ENCODE results near the gene DTNBP1.
A peak's percentile ranks its signal among the peaks of the same experiment; 100 is the strongest.

Gene DTNBP1

GRCh38 chr6:15662326-15663129 lies at the start of gene DTNBP1:
Gene DTNBP1 (minus strand): TSS chr6:15663028. CDS start chr6:15662869, 159 bp downstream.
- peak; percentile 90 for DNase-seq (ENCODE audit: low spot score)

GRCh38 chr6:15709651-15710269 lies 46.9 kb upstream of the DTNBP1 start:
- no peak for DNase-seq (ENCODE audit: low spot score)

GRCh38 chr6:15708231-15708630 lies 45.4 kb upstream of the DTNBP1 start:
- no peak for DNase-seq (ENCODE audit: low spot score)

- no peak for DNase-seq (ENCODE audit: low spot score)
Observed at GRCh38 chr6:15705981-15706380, 43.2 kb upstream of the DTNBP1 start.

- no peak for DNase-seq (ENCODE audit: low spot score)
Observed at GRCh38 chr6:15698471-15698870, 35.6 kb upstream of the DTNBP1 start.

GRCh38 chr6:15697895-15698294 lies 35.1 kb upstream of the DTNBP1 start:
- DNase-seq (ENCODE audit: low spot score): no peak

GRCh38 chr6:15691250-15691869 lies 28.5 kb upstream of the DTNBP1 start:
- peak; percentile 85 for DNase-seq (ENCODE audit: low spot score)

- no peak for DNase-seq (ENCODE audit: low spot score)
Observed at GRCh38 chr6:15690510-15690909, 27.7 kb upstream of the DTNBP1 start.

GRCh38 chr6:15689586-15690482 lies 27.0 kb upstream of the DTNBP1 start:
- DNase-seq (ENCODE audit: low spot score): no peak

GRCh38 chr6:15685619-15686018 lies 22.8 kb upstream of the DTNBP1 start:
- DNase-seq (ENCODE audit: low spot score): no peak

GRCh38 chr6:15682965-15683822 lies 20.4 kb upstream of the DTNBP1 start:
- no peak for DNase-seq (ENCODE audit: low spot score)

- no peak for DNase-seq (ENCODE audit: low spot score)
Observed at GRCh38 chr6:15681946-15682345, 19.1 kb upstream of the DTNBP1 start.

- DNase-seq (ENCODE audit: low spot score): no peak
Observed at GRCh38 chr6:15678514-15678913, 15.7 kb upstream of the DTNBP1 start.

GRCh38 chr6:15677822-15678221 lies 15.0 kb upstream of the DTNBP1 start:
- DNase-seq (ENCODE audit: low spot score): no peak

GRCh38 chr6:15675536-15676220 lies 12.8 kb upstream of the DTNBP1 start:
- DNase-seq (ENCODE audit: low spot score): no peak

- no peak for DNase-seq (ENCODE audit: low spot score)
Observed at GRCh38 chr6:15674690-15675386, 12.0 kb upstream of the DTNBP1 start.

- no peak for DNase-seq (ENCODE audit: low spot score)
Observed at GRCh38 chr6:15673666-15674065, 10.8 kb upstream of the DTNBP1 start.

GRCh38 chr6:15672818-15673217 lies 10.0 kb upstream of the DTNBP1 start:
- no peak for DNase-seq (ENCODE audit: low spot score)

GRCh38 chr6:15672291-15672690 lies 9.5 kb upstream of the DTNBP1 start:
- DNase-seq (ENCODE audit: low spot score): no peak

GRCh38 chr6:15668918-15669317 lies 6.1 kb upstream of the DTNBP1 start:
- DNase-seq (ENCODE audit: low spot score): no peak

Data from left forelimb (tissue), 1 donor.